K562 (cell line): ENCODE measurements around the gene PLCB1. TPM values are rescaled to one million over a fixed set of nuclear protein-coding genes. Genes with fewer than 3 reads are reported as not detected.

Experiments used
- ATAC-seq: fragments of 200-7000 bp; cut with Tn5 transposase; 3 replicates; pipeline ENCODE4 v1.9.1; 2020; ENCODE audit warnings: moderate library complexity
- BruUV-seq: library from RNA; stranded (reverse); fragments of 400-500 nt; replicated peaks from 2 replicates; lab custom pipeline; 2021; lab: Mats Ljungman, UMichigan
- CTCF ChIA-PET: fragments of 300-600 bp; formaldehyde crosslinking; extraction: SDS; loops from one replicate; lab custom pipeline; 2021; ENCODE audit warnings: low intra/inter-chr PET ratio; lab: Yijun Ruan, JAX
- POLR2A ChIA-PET: fragments of 300-600, 350-650 bp; sonication (Branson Sonifier 250); formaldehyde crosslinking; extraction: SDS; loops from one replicate; lab custom pipeline; 2021; ENCODE audit warnings: antibody characterized with exemption, inconsistent platforms; lab: Yijun Ruan, JAX
- DNase-seq, 4 experiments: peaks; one replicate each; pipeline versions ENCODE4 v3.0.0 to v3.0.0-alpha.2; 2011 to 2018; ENCODE audit warnings: low spot score in 3 of 4, mixed read lengths in 3 of 4; ENCODE audit errors: extremely low read depth in 1 of 4
- FAIRE-seq: peaks from 2 replicates; lab custom pipeline; 2011; peaks lifted over from hg19 to GRCh38; lab: Jason Lieb, UNC
- H2AFZ ChIP-seq: 2 replicates; pipeline ENCODE4 v1.6.0; 2011; ENCODE audit warnings: low read depth, low read length, control low read depth, inconsistent platforms
- H3K27ac ChIP-seq: fragments of 200-600 bp; 3 replicates; pipeline ENCODE4 v1.8.0; 2011; ENCODE audit warnings: low read depth, mild to moderate bottlenecking, control low read depth, inconsistent platforms, low read length, moderate library complexity, mixed read lengths; ENCODE audit errors: extremely low read depth
- H3K27me3 ChIP-seq, 2 experiments: fragments of 300-600 bp in 1 of 2; 2 replicates in 1 of 2; 3 replicates in 1 of 2; pipeline versions ENCODE4 v1.6.0 to v1.8.0; 2011; ENCODE audit warnings: inconsistent platforms in 2 of 2, low read length in 2 of 2, mild to moderate bottlenecking in 1 of 2, mixed read lengths in 1 of 2, moderate library complexity in 1 of 2; ENCODE audit not compliant: control insufficient read depth in 2 of 2, insufficient read depth in 2 of 2
- H3K36me3 ChIP-seq: fragments of 300-600 bp; 3 replicates; pipeline ENCODE4 v1.8.0; 2011; ENCODE audit warnings: mild to moderate bottlenecking, low read length, inconsistent platforms; ENCODE audit not compliant: control insufficient read depth, insufficient read depth
- H3K4me1 ChIP-seq, 2 experiments: fragments of 200-600 bp in 1 of 2; replicated peaks in 1 of 2; 2 replicates in 1 of 2; 3 replicates in 1 of 2; pipeline versions ENCODE4 v1.5.1 to v1.8.0; 2011; ENCODE audit warnings: inconsistent platforms in 2 of 2, low read length in 2 of 2, mild to moderate bottlenecking in 1 of 2, mixed read lengths in 1 of 2, moderate library complexity in 1 of 2; ENCODE audit not compliant: control insufficient read depth in 2 of 2, insufficient read depth in 2 of 2
- H3K4me2 ChIP-seq: 2 replicates; pipeline ENCODE4 v1.6.1; 2011; ENCODE audit warnings: low read length, control low read depth, inconsistent platforms, mixed read lengths; ENCODE audit not compliant: insufficient read depth
- H3K4me3 ChIP-seq: fragments of 200-600 bp; sonication (generic), shearing (Covaris generic); 2 replicates; pipeline ENCODE4 v1.5.1; 2016; ENCODE audit warnings: control low read depth, inconsistent platforms
- H3K79me2 ChIP-seq: fragments of 200-600 bp; 3 replicates; pipeline ENCODE4 v1.8.0; 2011; ENCODE audit warnings: low read length, inconsistent platforms; ENCODE audit not compliant: control insufficient read depth, insufficient read depth
- H3K9ac ChIP-seq, 2 experiments: 2 replicates each; pipeline versions ENCODE4 v1.6.0 to v1.6.1; 2011; ENCODE audit warnings: low read depth in 2 of 2, low read length in 2 of 2, control low read depth in 1 of 2, inconsistent platforms in 1 of 2, mild to moderate bottlenecking in 1 of 2, mixed read lengths in 1 of 2; ENCODE audit not compliant: insufficient read depth in 1 of 2
- H3K9me1 ChIP-seq: one replicate; pipeline ENCODE4 v1.6.0; 2011; ENCODE audit warnings: inconsistent platforms, mild to moderate bottlenecking, low read length, moderate library complexity; ENCODE audit not compliant: control insufficient read depth, insufficient read depth
- H3K9me3 ChIP-seq: replicated peaks from 2 replicates; pipeline ENCODE4 v1.5.1; 2011; ENCODE audit warnings: low read depth, low read length, inconsistent platforms; ENCODE audit not compliant: control insufficient read depth, insufficient read depth
- H4K20me1 ChIP-seq: replicated peaks from 2 replicates; pipeline ENCODE4 v1.6.1; 2011; ENCODE audit warnings: low read length, inconsistent platforms, mixed read lengths; ENCODE audit not compliant: control insufficient read depth, insufficient read depth
- BDP1 ChIP-seq: IDR thresholded peaks from 3 replicates; pipeline ENCODE4 v1.6.1; 2011; ENCODE audit not compliant: insufficient read length, insufficient read depth
- CEBPZ ChIP-seq: fragments of 150-350 bp; IDR thresholded peaks from 2 replicates; pipeline ENCODE4 v1.6.1; 2014; ENCODE audit warnings: low read depth, mild to moderate bottlenecking, low read length, borderline replicate concordance
- ELF4 ChIP-seq: fragments of 450-650 bp; formaldehyde crosslinking; IDR thresholded peaks from 2 replicates; pipeline ENCODE4 v1.4.0; 2022; ENCODE audit warnings: missing genetic modification characterization
- ETV6 ChIP-seq, 3 experiments: fragments of 150-350 bp in 1 of 3; sonication (generic) in 1 of 3; formaldehyde crosslinking in 1 of 3; IDR thresholded peaks; 2 replicates each; pipeline versions ENCODE4 v1.6.1 to v1.8.0; 2014 to 2022; ENCODE audit warnings: borderline replicate concordance in 2 of 3, low read depth in 2 of 3, antibody characterized with exemption in 1 of 3, low read length in 1 of 3, mild to moderate bottlenecking in 1 of 3, missing genetic modification reagents in 1 of 3
- FOXK2 ChIP-seq, 2 experiments: fragments of 450-650 bp; IDR thresholded peaks in 1 of 2; conservative IDR thresholded peaks in 1 of 2; 2 replicates each; pipeline ENCODE4 v1.6.1; 2016; ENCODE audit warnings: low read depth in 2 of 2, mild to moderate bottlenecking in 1 of 2
- MEIS2 ChIP-seq: fragments of 450-650 bp; IDR thresholded peaks from 2 replicates; pipeline ENCODE4 v1.6.1; 2014; ENCODE audit warnings: mild to moderate bottlenecking; ENCODE audit not compliant: partially characterized antibody
- MNT ChIP-seq, 2 experiments: fragments of 450-650 bp; conservative IDR thresholded peaks; 2 replicates each; pipeline ENCODE4 v1.6.1; 2017; ENCODE audit warnings: mild to moderate bottlenecking in 2 of 2, moderate library complexity in 2 of 2
- MXI1 ChIP-seq: IDR thresholded peaks from 2 replicates; pipeline ENCODE4 v1.6.1; 2011; ENCODE audit warnings: low read depth, mild to moderate bottlenecking, improper control_type of control experiment, low read length
- RBM14 ChIP-seq: fragments of 200-400 bp; formaldehyde crosslinking; IDR thresholded peaks from 2 replicates; pipeline ENCODE4 v1.6.1; 2018; ENCODE audit warnings: low read depth, mild to moderate bottlenecking, low read length, moderate library complexity, borderline replicate concordance; ENCODE audit not compliant: insufficient read depth
- SP1 ChIP-seq: sonication (generic); formaldehyde crosslinking; IDR thresholded peaks from 2 replicates; pipeline ENCODE4 v1.8.1; 2022; ENCODE audit warnings: mild to moderate bottlenecking, missing genetic modification reagents
- SRSF9 ChIP-seq: fragments of 200-400 bp; formaldehyde crosslinking; IDR thresholded peaks from 2 replicates; pipeline ENCODE4 v1.6.1; 2017; ENCODE audit warnings: low read depth, low read length, borderline replicate concordance
- TGIF2 ChIP-seq: sonication (generic); formaldehyde crosslinking; IDR thresholded peaks from 2 replicates; pipeline ENCODE4 v1.8.1; 2022; ENCODE audit warnings: mild to moderate bottlenecking, missing genetic modification reagents, moderate library complexity
- ZFP1 ChIP-seq: fragments of 450-650 bp; formaldehyde crosslinking; IDR thresholded peaks from 2 replicates; pipeline ENCODE4 v1.4.0; 2020; ENCODE audit warnings: mild to moderate bottlenecking, mixed read lengths
- ZNF175 ChIP-seq: fragments of 200-800 bp; sonication (Bioruptor generic); IDR thresholded peaks from 2 replicates; pipeline ENCODE4 v1.6.1; 2016; ENCODE audit warnings: low read depth, mild to moderate bottlenecking, missing genetic modification characterization, missing compliant biosample characterization
- WGBS: fragments of 100-300 bp; shearing (Covaris generic); methylation state at CpG from one replicate; pipeline ENCODE4 v1.1.6; 2016; ENCODE audit warnings: low coverage, mixed read lengths; ENCODE audit not compliant: insufficient coverage; ENCODE audit errors: missing lambda C conversion rate; 5-methylcytosine and 5-hydroxymethylcytosine counted together
- in situ Hi-C: fragments of 300-500 bp; cut with MboI; formaldehyde crosslinking; loops from 4 replicates; pipeline ENCODE4 v1.15.0; 2018; ENCODE audit warnings: inconsistent platforms, mixed read lengths
- intact Hi-C: fragments of 100-400 bp; cut with micrococcal nuclease; formaldehyde crosslinking; loops from 2 replicates; pipeline ENCODE4 v1.14.2; 2022
- polyA plus RNA-seq, 8 experiments: library from polyadenylated mRNA; depleted of rRNA in 4 of 8; stranded (reverse) in 5 of 8; unstranded in 3 of 8; fragments of >200 nt; fragmentation: Nextera tagmentation in 2 of 8; fragmentation: Illumina TruSeq in 1 of 8; extraction: Ambion mirVana in 2 of 8; extraction: Trizol in 1 of 8; gene quantifications; 2 replicates each; pipeline versions ENCODE4 v1.2.1 to v1.2.3, GENCODE V29; 2011 to 2014; ENCODE audit warnings: inconsistent platforms in 1 of 8, missing spikeins in 1 of 8
- total RNA-seq, 7 experiments: library from RNA; depleted of rRNA in 6 of 7; stranded (reverse); fragments of >200 nt in 6 of 7; fragmentation: Illumina TruSeq in 2 of 7; extraction: Trizol in 2 of 7; gene quantifications; 2 replicates each; pipeline versions ENCODE4 v1.2.1 to v1.2.3, GENCODE V29; 2011 to 2021; ENCODE audit warnings: low replicate concordance in 1 of 7

Gene PLCB1
- total and polyA plus RNA-seq, 9 of the 15 experiments (the other 6 are each of a cell fraction or from before 2014, with no cell fraction given), result 0.34 to 3.1 (median 1.3) TPM

GRCh38 chr20:8130840-8131526, 1.1 kb upstream of the PLCB1 start (continued):
- TF ChIP-seq FOXK2 (conservative IDR thresholded peaks at IDR 0.05 in 1 of 2, IDR thresholded peaks at IDR 0.05 in 1 of 2; ENCODE audit: low read depth in 2 of 2), result no peak
- no peak for TF ChIP-seq ELF4 (CRISPR knock-in tag)
- TF ChIP-seq MNT (conservative IDR thresholded peaks at IDR 0.05), result no peak
- no peak for TF ChIP-seq ETV6 (IDR thresholded peaks at IDR 0.05; ENCODE audit: borderline replicate concordance in 1 of 2, low read depth in 2 of 2, low read length in 1 of 2)
- no peak for TF ChIP-seq ETV6 (CRISPR knock-in tag; IDR thresholded peaks at IDR 0.05; ENCODE audit: borderline replicate concordance)
- no peak for TF ChIP-seq RBM14

- Histone ChIP-seq H3K4me3 (no peak overlapping the region), H4K20me1 (no peaks in the 10 kb centered on the region), H3K79me2 (no peaks in the 10 kb centered on the region), H3K36me3 (no peaks in the 10 kb centered on the region), H3K9ac (no peak overlapping the region), H3K9me1 (no peaks in the 10 kb centered on the region), H2AFZ (no peak overlapping the region), H3K27ac (no peak overlapping the region), H3K27me3 (no peaks in the 10 kb centered on the region), H3K4me2 (no peak overlapping the region), H3K9me3 (no peaks in the 10 kb centered on the region), H3K4me1 (0 out of 5 replicates have a peak, but pooled peaks cover 0 to 4% of the 10 kb centered on the region in 2 experiments)
- no peak for ATAC-seq
- in situ Hi-C loops (no loop called here), intact Hi-C loops (loop anchor here (10.0 kb wide), 1 partner anchor 252 kb away; no protein-coding TSS in a partner anchor)
- ChIA-PET POLR2A (no interaction called here), CTCF (no interaction called here)
- 43% methylated on average over 12 of the region's 68 CpGs for WGBS
- DNase-seq, result no peak
- no peak for FAIRE-seq
- BruUV-seq, result no TSS peak
- TF ChIP-seq CEBPZ (no peak), SRSF9 (no peak), MXI1 (no peak), ZFP1 (CRISPR knock-in tag) (no peak), MEIS2 (no peak), SP1 (CRISPR knock-in tag) (no peak), ZNF175 (CRISPR knock-in tag) (no peak), TGIF2 (CRISPR knock-in tag) (no peak), BDP1 (no peak)
Measured at GRCh38 chr20:8132484-8133309, 631 bp downstream of the PLCB1 start.
